ENCODE measurements around the gene IRF1.
"Not testable (repeated sequence)": the region's sequence is repeated elsewhere in the genome, so short reads cannot be mapped to it uniquely, and the experiment has no call there.

IRF1 gene

DNA sequence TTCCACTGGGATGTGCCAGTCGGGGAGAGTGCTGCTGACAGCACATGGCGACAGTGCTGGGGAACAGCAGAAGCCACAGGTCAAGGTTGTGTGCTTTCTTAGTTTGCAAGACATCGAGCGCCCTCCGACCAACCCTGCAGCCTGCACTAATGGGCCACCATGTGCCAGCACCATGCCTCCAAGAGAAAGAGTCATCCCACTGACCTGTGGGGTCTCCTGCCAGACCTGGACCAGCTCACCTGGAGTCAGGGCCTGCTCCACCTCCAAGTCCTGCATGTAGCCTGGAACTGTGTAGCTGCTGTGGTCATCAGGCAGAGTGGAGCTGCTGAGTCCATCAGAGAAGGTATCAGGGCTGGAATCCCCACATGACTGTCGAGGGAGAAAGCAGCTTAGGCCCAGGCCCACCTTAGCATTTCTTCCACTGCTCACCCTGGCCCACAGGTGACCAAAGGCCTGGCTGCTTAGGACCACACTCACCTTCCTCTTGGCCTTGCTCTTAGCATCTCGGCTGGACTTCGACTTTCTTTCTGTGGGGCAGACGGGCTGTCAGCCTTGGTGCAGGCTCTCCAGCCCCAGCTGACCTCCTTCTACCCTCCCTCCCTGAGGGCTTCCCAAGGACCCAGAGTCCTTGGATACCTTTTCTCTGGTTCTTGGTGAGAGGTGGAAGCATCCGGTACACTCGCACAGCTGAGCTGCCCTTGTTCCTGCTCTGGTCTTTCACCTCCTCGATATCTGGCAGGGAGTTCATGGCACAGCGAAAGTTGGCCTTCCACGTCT lies 4.1 kb downstream of the IRF1 start:
- no peak for DNase-seq

DNA sequence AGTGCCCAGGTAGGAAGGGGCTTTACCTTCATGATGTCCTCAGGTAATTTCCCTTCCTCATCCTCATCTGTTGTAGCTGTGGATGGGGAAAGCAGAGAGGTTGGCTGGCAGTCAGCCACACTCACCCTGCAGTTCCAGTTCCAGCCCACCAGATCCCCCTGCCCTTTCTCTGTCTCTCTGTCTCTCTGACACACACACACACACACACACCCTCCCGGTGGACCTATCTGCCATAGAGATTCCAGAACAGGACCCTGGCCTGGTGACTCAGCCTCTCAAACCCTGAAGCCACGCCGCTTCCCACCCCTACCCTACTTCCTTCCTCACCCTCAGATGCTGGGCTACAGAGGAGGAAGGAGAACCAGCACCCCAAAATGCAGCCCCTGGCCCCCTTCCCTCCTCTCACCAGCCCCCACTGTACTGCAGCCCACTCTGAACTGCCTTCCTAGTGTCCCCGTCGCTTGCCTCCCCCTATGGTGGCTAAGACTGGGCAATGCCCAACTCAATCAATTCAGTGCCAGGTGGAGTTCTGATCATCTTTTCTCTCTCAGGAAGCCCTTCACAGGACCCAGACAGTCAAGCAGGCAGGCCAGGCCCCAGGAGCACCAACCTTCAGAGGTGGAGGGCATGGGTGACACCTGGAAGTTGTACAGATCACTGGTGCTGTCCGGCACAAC lies 4.8 kb downstream of the IRF1 start:
- no peak for DNase-seq

DNA sequence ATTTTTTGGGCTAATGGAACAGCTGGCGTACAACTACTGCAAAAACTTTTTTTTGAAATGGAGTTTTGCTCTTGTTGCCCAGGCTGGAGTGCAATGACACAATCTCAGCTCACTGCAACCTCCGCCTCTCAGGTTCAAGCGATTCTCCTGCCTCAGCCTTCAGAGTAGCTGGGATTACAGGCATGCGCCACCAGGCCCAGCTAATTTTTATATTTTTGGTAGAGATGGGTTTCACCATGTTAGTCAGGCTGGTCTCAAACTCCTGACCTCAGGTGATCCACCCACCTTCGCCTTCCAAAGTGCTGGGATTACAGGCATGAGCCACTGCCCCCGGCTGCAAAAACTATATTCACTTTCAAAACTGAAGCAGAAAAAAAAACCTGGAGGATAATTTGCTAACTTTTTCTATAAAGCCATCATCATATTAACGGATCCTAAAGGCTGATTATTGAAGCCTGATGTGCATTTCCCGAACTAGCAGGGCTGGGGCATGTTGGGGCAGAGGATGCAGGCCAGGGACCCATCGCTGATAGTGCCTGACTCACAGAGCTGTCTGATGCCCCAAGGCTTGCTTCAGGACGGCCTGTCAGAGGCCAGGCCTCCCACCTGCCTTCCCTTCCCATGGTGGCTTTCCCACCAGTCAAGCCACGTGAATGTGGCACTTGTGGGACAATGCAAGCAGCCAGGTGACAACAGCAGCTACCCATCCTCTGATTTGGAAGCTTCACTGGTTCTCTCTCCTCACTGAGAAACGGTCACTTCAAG lies 5.5 kb downstream of the IRF1 start:
- DNase-seq, result not testable (repeated sequence)

DNA sequence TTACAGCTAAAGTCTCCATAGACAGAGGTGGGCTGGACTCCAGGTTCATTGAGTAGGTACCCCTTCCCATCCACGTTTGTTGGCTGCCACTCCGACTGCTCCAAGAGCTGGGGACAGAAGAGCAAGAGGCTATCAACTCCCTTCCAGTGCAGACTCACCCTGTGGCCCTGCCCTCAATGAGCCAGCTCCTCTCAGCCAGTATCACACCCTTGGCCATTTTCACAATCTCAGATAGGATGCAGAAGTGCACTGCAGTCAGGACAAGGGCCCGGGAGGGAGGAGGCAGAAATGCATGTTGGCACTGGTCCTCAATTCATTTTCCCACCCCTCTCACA lies 6.2 kb downstream of the IRF1 start:
- DNase-seq, result no peak

DNA sequence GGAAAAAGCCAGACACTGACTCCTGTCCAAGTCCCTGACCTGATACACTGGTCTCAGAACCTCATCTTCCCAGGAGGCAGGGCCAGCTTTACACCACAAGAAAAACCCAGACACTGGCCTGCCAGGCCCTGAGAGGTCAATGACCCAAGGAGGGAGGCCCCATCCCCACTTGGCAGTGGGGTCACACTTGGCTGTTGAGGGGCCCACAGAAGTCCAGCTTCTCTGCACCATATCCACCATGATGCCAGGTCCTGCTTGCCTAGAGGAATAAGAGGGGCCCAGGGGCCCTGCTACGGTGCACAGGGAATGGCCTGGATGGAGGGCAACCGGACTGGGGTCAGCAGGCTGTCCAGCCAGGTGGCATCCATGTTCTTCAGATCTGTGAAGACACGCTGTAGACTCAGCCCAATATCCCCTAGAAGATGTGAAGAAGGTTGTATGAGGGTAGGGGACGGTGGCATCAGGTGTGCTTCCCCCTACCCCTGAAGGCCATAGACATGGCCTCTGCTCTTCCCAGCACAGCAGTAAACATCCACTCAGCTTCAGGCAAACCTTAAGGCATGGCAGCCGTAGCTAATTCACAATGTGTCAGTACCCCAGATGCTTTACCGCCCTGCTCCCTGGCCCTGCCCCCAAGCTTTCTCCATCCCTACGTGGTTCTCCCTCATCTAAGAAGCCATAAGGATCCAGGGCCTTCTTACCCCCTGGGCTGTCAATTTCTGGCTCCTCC lies 6.7 kb downstream of the IRF1 start:
- no peak for DNase-seq

DNA sequence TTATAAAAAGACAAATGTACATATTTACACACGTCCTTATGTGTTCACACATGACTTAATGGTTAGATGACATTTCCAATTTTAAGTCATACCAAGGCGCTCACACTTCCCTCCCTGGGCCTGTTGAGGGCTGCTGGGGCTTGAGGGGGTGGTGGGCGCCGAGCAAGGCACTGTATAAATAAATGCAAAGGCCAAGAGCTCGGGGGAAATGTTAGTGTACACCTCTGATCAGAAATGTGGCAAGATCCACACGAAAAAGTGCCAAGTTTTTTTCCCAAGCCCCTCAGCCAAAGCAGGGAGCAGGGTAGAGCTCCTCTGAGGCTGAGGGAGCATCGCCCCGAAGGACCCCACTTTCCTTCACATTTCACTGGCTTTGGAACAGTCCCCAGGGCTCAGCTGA lies 7.5 kb downstream of the IRF1 start:
- no peak for DNase-seq

DNA sequence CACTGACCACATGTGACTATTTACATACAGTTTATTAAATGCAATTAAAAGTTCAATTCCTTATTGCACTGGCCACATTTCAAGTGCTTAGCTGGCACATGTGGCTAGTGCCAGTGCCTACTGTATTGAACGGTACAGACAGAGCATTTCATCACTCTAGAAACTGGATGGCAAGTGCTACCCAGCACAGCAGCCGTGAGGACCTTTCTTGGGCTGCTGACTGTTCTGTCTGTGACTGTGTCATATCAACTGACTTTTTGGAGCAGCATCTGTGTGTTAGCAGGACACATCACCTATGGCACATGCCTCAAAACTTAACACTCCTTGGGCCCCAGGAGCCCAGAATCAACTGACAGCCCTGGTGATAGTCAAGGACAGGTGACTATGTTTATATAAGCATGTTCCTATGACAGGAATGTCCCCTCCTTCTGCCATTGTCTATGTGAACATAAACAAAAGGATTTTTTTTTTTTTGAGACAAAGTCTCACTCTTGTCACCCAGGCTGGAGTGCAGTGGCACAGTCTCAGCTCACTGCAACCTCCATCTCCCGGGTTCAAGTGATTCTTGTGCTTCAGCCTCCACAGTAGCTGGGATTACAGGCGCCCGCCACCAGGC lies 8.9 kb downstream of the IRF1 start:
- no peak for DNase-seq

DNA sequence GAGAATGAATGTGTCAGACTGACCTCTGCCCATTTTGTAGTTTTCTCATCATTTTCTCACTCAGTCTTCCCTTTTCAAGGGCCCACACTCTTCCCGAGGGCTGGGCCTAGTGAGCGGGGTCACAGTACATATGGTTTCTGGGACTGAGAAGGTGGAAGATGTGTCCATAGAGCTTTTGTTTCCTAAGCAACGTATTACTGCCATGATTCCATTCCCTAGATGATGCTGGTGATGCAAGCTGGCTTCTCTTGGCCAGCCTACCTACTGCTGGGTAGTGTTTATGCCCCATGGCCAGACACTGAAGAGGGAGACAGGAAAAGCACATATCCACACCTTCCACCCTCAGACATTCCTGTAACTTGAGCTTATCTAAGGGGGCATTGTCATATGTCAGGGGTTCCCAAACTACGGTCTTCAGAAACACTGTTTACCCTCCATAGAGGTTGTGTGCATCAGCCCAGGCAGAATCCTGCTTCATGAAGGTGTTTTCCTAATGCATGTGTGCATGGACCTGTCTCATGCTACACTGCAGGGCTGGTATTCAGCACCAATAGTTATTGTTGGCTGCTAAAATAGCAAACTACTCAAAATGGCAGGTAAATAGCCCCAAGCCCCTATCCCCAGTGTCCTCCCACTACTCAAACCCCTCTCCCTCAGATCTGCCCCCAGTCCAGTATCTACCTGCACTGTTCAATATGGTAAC lies 9.5 kb downstream of the IRF1 start:
- no peak for DNase-seq

DNA sequence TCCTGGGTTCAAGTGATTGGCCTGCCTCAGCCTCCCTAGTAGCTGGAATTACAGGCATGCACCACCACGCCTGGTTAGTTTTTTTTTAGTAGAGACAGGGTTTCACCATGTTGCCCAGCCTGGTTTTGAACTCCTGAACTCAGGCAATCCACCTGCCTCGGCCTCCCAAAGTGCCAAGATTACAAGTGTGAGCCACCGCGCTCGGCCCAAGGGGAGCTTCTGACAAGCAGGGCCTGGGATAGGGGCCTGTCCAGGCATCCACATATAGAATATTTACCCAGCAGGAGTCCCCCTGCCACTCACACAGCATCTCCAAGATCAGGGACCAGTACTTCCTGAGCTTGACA lies 10.1 kb downstream of the IRF1 start:
- no peak for DNase-seq

DNA sequence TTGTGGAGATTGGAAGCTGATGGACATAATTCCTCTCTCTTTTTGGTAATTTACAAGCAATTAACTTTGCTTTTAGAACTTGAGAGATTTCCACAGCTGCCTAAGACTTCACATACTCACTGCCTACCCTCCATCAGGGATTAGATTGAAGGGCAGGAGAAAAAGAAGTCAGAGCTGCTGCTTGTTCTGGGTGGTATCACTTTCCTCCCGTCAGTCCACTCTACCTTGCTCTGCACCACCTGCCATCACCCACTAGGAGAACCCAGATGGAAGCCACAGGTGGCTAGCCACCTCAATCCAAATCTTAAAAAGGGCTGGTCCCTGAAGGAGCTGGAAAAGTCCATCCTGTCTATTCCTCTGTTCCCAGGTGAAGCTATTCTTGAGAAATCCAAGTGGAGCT lies 10.5 kb downstream of the IRF1 start:
- DNase-seq, result no peak

DNA sequence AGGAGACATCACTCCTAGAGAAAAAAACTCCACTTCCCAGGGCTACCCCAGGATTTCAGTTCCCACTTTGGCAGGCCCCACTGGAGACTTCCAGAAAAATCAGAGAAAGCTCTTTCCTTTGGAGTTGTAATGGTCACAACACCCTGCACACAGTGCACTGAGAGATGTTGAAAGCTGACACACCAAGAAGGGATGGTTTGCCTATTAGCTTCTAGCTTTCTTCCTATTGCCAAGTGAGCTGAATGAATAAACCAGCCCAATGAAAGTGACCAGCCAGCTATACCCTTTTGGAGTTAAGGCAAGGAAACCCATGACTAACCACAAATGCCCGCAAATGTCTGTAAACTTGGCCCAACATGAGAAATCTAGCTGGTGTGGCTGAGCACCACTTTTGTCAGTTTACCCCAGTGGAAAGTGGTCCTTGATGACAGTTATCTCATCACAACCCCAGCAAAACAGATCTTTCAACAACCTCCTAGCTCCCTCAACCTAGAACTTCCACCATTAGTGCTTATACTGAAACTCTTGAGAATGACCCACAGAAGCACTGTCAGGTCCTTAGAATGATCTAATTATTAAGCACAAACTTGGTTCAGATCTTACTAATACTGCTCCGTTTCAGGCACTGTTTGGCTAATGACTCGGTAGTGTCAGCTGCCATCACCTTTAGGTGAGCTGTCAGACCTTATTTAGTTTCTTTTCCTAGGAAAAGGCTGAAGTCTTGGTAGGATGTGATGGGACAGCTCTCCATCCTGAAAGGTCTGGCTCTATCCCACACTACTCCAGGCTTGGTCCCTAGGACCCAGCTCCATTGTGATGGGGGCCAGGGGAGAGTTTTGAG lies 11.2 kb downstream of the IRF1 start:
- DNase-seq, result no peak

DNA sequence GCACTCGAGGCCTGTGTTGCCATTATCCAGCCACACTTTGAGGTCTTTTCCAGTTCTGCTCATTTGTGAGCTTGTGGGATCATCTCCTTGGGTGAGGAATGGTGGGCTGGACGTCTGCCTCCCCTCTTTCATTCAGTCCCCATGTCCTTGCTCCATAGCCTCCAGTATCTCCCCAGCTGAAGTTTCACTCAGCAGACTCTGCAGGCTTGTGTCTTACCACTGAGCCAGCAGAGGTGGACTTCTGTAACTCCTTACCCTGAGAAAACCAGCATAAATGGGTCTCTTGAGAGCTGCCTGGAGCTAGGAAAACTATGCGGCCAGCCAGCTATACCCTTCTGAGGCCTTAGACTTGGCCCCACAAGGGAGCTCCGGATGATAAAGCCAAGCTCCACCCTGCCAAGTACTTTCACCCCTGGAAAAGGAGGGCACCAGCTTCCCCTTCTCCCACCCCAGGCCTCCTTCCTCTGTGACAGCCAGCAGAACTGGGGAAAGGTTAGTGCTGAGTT lies 12.2 kb downstream of the IRF1 start:
- no peak for DNase-seq

DNA sequence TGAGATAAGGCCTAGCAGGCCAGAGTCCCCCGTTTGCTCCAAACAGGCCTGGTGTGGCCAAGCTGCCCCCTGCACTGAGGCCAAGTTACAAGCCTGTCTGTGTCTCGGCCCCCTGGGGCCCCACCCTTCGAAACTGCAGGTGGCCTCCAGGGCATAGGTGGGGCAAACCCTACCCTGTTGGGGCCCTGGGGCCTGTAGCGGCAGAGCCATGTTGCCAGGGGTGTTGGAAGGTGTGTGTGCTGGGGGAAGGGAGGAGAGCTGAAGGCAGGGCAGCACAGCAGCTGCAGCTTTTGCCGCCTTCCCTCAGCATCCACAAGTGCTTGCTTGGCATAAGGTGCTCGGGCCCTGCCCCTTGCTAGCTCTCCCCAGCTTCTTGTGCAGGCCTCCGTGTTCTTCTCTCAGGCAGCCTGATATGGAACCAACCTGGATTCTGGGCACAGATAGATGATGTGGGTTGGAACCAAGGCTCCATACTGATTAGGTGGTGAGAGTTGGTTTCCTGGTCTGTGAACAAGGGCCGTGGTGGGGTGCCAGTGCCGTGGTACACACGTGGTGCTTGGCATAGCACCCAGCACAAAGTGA lies 12.7 kb downstream of the IRF1 start:
- DNase-seq, result no peak

DNA sequence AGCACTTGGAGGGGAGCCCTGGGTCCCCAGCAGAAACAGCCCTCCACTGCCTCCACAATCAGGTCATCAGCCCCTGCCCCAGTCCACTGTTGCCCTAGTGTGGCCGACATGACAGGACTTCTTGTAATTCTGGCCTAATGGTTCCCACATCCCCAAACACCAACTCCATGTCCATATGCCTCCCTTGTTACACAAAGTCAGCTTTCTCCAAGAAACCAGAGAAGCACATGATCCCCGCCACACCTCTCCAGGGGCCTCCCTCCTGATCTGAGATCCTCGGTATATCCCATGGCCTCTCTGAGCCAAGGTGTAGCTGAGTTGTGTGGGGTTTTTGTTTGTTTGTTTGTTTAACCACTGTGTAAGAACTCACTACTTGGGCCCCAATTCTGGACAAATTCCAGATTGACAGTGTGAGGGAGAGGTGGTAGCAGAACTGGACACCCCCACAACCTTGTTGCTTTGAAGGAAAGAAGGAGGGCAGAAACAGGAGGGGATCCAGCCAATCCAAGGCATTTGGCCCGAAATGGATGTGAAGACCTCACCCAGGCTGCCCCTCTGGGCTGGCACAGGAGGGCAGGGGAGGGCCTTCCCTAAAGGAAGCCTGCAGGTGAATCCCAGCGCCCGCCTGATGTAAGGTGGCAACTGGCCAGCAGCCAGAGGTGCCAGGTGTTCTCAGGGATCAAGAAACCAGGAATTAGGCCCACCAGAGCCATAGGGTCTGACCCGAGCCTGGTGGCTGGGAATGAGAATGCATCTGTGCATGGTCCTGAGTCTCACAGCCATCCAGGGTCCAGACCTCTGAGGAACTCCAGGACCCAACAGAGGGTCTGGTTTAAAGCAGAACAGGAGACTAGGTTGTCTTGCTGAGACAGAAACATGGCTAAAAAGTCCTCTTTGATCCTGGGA lies 13.4 kb downstream of the IRF1 start:
- no peak for DNase-seq

DNA sequence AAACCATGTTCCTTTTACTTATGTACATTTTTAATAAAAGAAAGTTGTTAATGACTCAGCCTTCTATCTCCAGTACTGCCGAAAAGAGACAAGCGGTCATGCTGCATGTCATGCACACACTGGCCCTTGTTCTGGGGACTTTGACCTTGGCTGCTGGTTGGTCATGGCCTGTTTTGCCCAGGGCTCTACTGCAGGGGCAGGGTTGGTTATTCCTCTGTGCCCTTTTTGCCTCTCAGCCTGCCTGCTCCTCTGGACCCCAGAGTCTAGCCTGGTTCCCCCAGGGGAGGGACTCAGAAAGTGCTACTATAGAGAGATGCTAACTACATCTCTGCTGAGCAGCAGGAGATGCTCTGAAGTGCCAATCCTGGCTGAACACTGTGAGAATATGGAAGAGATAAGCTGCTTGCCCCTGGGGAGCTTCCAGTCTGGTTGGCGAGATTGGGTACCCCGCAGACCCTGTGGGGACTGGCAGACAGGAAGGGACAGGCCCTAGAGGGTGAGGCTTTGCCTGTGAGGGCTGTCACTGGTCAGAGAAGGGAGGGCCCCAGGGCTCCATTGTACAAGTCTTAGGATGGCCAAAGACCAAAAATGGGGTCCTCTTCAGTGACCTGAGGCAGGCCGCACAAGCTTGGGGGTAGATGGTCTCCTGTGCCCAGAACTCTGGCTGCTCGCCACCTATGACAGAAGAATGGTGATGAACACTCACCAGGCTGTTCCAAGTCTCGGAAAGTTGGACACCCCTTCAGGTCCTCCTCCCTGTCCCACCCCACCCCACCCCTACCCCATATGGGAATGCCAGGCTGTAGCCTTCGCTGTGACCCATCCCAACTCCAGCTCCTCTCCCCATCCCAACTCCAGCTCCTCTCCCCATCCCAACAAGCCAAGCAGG lies 14.3 kb downstream of the IRF1 start:
- DNase-seq, result no peak

DNA sequence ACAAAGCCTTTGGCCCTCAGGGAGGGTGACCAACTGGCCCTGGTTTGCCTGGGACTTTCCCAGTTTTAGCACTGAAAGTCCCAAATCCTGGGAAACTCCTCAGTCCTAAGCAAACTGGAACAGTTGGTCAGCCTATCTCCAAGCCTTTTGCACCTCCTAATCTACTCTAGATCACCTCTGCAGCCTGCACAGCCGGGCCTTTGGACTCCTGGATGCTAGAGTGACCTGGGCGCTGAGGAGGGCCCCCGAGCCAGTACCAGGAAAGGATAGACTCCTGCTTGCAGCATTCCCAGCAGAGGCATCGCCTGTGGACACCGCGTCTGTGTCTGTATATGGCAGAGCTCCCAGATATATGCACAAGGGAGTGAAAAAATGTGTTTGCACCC lies 15.1 kb downstream of the IRF1 start:
- no peak for DNase-seq

DNA sequence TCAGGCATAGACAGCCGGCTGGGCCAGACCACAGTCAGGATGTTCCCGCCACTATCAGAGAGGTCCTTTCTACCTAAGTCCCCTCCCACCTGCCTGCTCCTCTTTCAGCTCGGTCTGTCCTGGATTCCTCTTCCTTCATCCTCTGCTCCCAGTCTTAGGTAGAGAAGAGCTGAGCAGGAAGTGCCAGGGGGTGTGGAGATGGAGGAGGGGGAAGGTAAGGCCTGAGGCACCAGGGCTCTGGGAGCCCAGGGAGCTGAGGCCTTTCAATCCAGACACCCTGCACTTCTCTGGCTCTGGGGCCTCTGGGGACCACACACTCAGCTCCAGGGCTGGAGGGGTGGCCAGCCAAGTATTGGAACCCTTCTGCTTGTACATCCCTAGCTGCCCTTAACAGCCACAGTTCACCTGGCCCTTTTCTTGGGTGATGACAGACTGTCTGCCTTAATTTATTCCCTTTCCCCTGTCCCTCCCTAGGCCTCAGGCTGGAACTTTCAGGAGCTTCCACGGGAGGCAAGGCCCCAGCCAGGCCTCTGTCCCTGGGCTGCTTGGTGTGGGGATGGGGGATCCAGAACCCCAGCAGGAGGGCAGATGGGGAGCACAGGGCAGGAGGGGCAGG lies 15.6 kb downstream of the IRF1 start:
- DNase-seq, result no peak

DNA sequence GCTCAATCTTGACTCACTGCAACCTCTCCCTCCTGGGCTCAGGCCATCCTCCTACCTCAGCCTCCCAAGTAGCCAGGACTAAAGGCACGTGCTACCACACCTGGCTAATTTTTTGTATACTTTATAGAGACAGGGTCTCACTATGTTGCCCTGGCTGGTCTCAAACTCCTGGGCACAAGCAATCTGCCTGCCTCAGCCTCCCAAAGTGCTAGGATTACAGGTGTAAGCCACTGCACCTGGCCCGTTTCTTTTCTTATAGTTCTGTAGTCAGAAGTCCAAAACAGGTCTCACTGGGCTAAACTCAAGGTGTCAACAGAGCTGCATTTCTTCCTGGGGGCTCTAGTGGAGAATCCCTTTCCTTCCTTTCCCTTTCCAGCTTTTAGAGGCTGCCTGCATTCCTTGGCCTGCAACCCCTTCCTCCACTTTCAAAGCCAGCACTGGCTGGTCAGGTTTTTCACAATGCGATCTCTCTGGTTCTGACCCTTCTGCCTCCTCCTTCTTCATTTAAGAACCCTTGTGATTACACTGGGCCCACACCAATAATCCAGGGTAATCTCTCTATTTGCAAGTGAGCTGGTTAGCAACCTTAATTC lies 16.3 kb downstream of the IRF1 start:
- no peak for DNase-seq
